Right lobe of liver (tissue), 6 donors: Measurements from ENCODE around the gene LPAR2. TPM values are rescaled to one million over a fixed set of nuclear protein-coding genes. Genes with fewer than 3 reads are reported as not detected.
A peak's percentile ranks its signal among the peaks of the same experiment; 100 is the strongest.

Experiments used
- ATAC-seq, 4 donors: fragments of 200-7000 bp; cut with Tn5 transposase; one replicate each; pipeline ENCODE4 v1.9.1; 2020; ENCODE audit warnings: mild to moderate bottlenecking in 4 of 4, moderate library complexity in 4 of 4
- DNase-seq, 3 donors: peaks; one replicate each; pipeline ENCODE4 v3.0.0-alpha.2; 2020
- H3K27ac ChIP-seq, 3 donors: fragments of 200-600 bp; one replicate each; pipeline ENCODE4 v1.8.0; 2022
- H3K27me3 ChIP-seq, 2 donors: fragments of 200-600 bp; one replicate each; pipeline ENCODE4 v1.8.0; 2022
- H3K36me3 ChIP-seq, 4 donors: fragments of 200-600 bp; sonication (generic) in 1 of 4; one replicate each; pipeline versions ENCODE4 v1.5.1 to v1.8.0; 2017 to 2022; ENCODE audit warnings: control low read depth in 1 of 4
- H3K4me1 ChIP-seq, 4 donors: fragments of 200-600 bp; sonication (generic) in 1 of 4; one replicate each; pipeline versions ENCODE4 v1.5.1 to v1.8.0; 2017 to 2022; ENCODE audit warnings: control low read depth in 1 of 4
- H3K4me3 ChIP-seq, 3 donors: fragments of 200-600 bp; one replicate each; pipeline ENCODE4 v1.8.0; 2022
- H3K9me3 ChIP-seq, 4 donors: fragments of 200-600 bp; sonication (generic) in 1 of 4; one replicate each; pipeline versions ENCODE4 v1.5.1 to v1.8.0; 2017 to 2022; ENCODE audit warnings: control low read depth in 1 of 4
- POLR2A ChIP-seq: fragments of 450-650 bp; IDR thresholded peaks from one replicate; pipeline ENCODE4 v1.6.1; 2017; ENCODE audit warnings: antibody characterized with exemption, mild to moderate bottlenecking
- WGBS: methylation state at CpG from one replicate; pipeline ENCODE4 v1.1.6; 2018; ENCODE audit warnings: low coverage, low lambda C conversion rate; ENCODE audit not compliant: insufficient coverage; ENCODE audit errors: missing lambda C conversion rate; 5-methylcytosine and 5-hydroxymethylcytosine counted together
- intact Hi-C, 2 donors: fragments of 100-400 bp; cut with DNase I; formaldehyde crosslinking; loops; one replicate each; pipeline versions ENCODE4 v1.11.2 to v1.14.1; 2022
- total RNA-seq, 6 experiments: library from RNA; depleted of rRNA in 2 of 6; stranded (reverse); fragments of >200 nt in 2 of 6; fragmentation: NEBNext Ultra II Directional in 3 of 6; extraction: Animal tissue kit (Norgen Biotek cat#: 25700) in 3 of 6; gene quantifications; one replicate each; pipeline versions ENCODE4 v1.1.0 to v1.2.4, GENCODE V29; 2016 to 2023
- TF ChIP-seq, protein P1 (sequence below), 4 donors: fragments of 200-600 bp in 3 of 4; fragments of 450-650 bp in 1 of 4; IDR thresholded peaks; one replicate each; pipeline versions ENCODE4 v1.5.1 to v1.8.0; 2016 to 2022; ENCODE audit warnings: antibody characterized with exemption in 4 of 4, mild to moderate bottlenecking in 2 of 4
- donor health status: DM: no; HTN: yes; CAD: no.
- donor health status: DM: no; HTN: no; CAD: no.
- donor health status: DM: no; HTN: no; CAD: no.
- donor health status: DM: no; HTN: yes; CAD: no.
- donor health status: DM: no; HTN: yes; CAD: no.

The LPAR2 gene
- total RNA-seq, 6 experiments from 2014 or later = 1.7 to 2.7 (median 2.2) TPM

DNA sequence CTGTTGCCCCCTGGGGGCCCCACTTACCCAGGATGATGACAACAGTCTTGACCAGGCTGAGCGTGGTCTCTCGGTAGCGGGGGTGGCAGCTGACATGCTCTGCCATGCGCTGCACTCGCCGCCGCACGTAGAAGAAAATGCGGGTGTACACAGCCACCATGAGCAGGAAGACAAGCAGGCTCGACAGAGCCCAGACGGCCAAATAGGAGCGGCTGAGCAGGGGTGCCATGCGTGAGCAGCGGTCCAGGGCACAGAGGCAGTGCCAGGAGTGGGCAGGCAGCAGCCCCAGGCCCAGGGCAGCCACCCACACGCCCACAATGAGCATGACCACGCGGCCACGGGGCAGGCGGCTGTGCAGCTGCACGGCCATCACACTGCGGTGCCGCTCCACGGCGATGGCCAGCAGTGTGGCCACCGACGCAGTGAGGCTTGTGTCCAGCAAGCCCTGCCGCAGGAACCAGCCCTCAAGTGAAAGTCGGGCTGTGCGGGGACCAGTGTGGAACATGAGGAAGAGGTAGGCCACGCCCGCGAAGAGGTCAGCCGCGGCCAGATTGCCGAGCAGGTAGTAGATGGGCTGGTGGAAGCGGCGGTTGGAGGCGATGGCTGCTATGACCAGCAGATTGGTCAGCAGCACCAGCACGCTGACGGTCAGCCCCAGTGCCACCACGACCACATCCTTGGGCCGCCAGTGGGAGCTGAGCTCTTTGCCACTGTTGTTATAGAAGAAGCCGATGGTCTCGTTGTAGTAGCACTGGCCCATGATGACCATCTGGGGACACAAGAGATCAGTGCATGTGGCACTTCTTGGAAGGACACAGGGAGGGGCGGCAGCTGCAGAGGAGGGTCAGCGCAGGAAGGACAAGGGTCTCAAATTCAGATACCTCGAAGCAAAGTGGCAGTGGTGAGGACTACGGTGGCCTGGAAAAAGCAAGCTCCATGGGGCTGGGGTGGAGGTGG is 1.2 kb downstream of the LPAR2 start:
- TF ChIP-seq POLR2A = no peak
- TF ChIP-seq, protein P1, sequence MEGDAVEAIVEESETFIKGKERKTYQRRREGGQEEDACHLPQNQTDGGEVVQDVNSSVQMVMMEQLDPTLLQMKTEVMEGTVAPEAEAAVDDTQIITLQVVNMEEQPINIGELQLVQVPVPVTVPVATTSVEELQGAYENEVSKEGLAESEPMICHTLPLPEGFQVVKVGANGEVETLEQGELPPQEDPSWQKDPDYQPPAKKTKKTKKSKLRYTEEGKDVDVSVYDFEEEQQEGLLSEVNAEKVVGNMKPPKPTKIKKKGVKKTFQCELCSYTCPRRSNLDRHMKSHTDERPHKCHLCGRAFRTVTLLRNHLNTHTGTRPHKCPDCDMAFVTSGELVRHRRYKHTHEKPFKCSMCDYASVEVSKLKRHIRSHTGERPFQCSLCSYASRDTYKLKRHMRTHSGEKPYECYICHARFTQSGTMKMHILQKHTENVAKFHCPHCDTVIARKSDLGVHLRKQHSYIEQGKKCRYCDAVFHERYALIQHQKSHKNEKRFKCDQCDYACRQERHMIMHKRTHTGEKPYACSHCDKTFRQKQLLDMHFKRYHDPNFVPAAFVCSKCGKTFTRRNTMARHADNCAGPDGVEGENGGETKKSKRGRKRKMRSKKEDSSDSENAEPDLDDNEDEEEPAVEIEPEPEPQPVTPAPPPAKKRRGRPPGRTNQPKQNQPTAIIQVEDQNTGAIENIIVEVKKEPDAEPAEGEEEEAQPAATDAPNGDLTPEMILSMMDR (IDR thresholded peaks at IDR 0.05) = no peak
- Histone ChIP-seq H3K9me3 (no peaks in the 10 kb centered on the region), H3K4me3 (no peak overlapping the region), H3K27ac (no peak overlapping the region), H3K4me1 (peaks cover 0 to 10% (median 0%) of the 10 kb centered on the region in 4 donors), H3K27me3 (no peaks in the 10 kb centered on the region), H3K36me3 (no peaks in the 10 kb centered on the region)
- DNase-seq (peak in 1 of 3 donors; percentile 48), ATAC-seq (no peak)
- intact Hi-C loops = no loop called here
- WGBS = 85% methylated on average over 15 of the region's 48 CpGs

DNA sequence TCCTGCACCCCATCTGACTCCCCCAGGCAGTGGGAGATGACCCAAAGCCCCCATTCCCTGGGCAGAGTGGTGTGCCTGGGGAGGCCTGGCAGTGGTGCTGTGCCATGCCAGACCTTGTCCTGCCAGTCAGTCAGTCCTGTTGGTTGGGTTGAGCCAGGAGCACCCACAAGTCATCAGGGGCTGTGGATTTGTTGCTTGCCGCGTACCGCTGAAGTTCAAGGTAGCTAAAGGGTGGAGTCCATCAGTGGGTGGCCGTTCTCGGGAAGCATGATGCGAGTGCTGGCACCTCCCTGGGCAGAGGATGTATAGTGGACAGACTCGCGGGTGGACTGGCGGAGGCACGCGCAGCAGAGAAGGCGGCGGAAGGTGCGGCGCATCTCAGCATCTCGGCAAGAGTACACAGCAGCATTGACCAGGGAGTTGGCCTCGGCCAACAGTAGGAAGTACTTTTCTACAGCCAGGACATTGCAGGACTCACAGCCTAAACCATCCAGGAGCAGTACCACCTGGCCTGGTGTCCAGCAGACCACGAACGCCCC is 3.9 kb downstream of the LPAR2 start:
- no peaks in the 10 kb centered on the region for H3K36me3 ChIP-seq
- WGBS = 86% methylated on average over 14 of the region's 19 CpGs
- no peak for ATAC-seq
- no peak overlapping the region for H3K27ac ChIP-seq
- no peak overlapping the region for H3K4me3 ChIP-seq
- TF ChIP-seq POLR2A = no peak
- TF ChIP-seq, protein P1 (IDR thresholded peaks at IDR 0.05) = no peak
- intact Hi-C loops = no loop called here
- DNase-seq = no peak
- no peaks in the 10 kb centered on the region for H3K27me3 ChIP-seq
- peaks cover 0 to 10% (median 0%) of the 10 kb centered on the region in 4 donors for H3K4me1 ChIP-seq
- H3K9me3 ChIP-seq = no peaks in the 10 kb centered on the region

DNA sequence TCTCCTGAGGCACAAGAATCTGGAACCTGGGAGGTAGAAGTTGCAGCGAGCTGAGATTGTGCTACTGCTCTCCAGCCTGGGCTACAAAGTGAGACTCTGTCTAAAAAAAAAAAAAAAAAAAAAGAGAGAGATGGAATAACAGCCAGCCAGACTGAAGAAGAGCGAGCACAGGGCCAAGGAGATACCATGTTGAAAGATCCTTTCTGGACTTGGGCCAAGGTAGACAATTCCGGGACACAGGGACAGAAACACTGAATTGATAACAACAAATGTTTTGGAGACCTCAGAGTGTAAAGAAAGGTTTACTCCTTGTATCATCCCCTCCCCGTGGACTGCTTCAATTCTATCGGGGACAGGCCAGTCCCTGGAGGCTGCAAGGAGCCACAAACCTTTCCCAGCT is 4.6 kb downstream of the LPAR2 start:
- Histone ChIP-seq H3K27ac (no peak overlapping the region), H3K9me3 (no peaks in the 10 kb centered on the region), H3K36me3 (no peaks in the 10 kb centered on the region), H3K4me3 (no peak overlapping the region), H3K4me1 (peaks cover 0 to 6% (median 0%) of the 10 kb centered on the region in 4 donors), H3K27me3 (no peaks in the 10 kb centered on the region)
- DNase-seq (no peak), ATAC-seq (no peak)
- intact Hi-C loops = no loop called here
- WGBS = 86% methylated on average over 4 of the region's 5 CpGs
- TF ChIP-seq, protein P1 (IDR thresholded peaks at IDR 0.05) = no peak
- TF ChIP-seq POLR2A = no peak

DNA sequence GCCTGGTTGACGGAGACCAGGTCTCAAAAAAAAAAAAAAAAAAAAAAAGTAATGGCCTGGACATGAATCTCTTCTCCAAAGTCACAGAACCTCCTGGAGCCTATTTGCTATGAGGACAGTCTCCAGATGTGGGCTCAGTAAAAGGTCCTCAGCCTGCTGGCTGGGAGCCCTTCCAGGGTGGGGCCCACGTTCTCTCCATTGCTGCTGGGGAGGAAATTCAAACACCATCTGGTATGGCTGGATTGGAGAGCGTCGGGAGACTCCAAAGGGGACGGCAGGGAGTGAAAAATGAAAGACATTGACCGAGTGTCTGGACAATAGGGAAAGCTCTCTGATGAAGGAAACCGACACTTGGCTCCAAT is 8.2 kb downstream of the LPAR2 start:
- no peak for TF ChIP-seq POLR2A
- no peaks in the 10 kb centered on the region for H3K36me3 ChIP-seq
- DNase-seq (no peak), ATAC-seq (no peak)
- no peaks in the 10 kb centered on the region for H3K27me3 ChIP-seq
- intact Hi-C loops = no loop called here
- H3K9me3 ChIP-seq = no peaks in the 10 kb centered on the region
- WGBS = 79% methylated on average over 6 of the region's 7 CpGs
- no peak overlapping the region for H3K27ac ChIP-seq
- no peak overlapping the region for H3K4me3 ChIP-seq
- no peaks in the 10 kb centered on the region for H3K4me1 ChIP-seq

DNA sequence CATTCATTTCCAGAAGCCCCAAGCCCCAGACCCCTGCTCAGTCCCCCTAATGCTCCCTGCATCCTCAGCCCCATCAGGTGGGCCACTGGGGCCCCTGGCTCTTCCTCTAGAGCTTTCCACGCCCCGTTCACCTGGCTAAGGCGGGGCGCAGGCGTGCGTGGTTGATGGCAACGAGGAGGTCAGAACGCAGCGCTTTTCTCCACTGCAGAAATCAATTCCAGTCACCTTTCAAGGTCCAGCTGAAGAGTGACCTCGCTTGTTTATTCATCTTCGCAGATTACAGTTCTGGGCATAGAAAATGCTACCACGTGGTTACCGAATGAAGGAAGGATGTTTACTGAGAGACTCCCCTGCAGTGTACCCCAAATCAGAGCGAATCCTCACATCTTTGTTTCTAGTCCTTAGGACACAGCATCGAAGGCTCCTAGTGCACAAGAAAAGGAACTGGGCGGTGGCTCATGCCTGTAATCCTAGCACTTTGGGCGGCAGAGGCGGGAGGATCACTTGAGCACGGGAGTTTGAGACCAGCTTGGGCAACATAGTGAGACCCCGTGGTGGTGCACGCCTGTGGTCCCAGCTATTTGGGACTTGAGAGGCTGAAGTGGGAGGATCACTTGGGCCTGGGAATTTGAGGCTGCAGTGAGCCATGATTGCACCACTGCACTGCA is 8.7 kb downstream of the LPAR2 start:
- no peak for TF ChIP-seq POLR2A
- TF ChIP-seq, protein P1 (IDR thresholded peaks at IDR 0.05) = no peak
- Histone ChIP-seq H3K9me3 (no peaks in the 10 kb centered on the region), H3K4me1 (no peaks in the 10 kb centered on the region), H3K36me3 (no peaks in the 10 kb centered on the region), H3K27ac (no peak overlapping the region), H3K27me3 (no peaks in the 10 kb centered on the region), H3K4me3 (no peak overlapping the region)
- no peak for ATAC-seq
- intact Hi-C loops = no loop called here
- DNase-seq = no peak
- 31% methylated on average over 16 of the region's 21 CpGs for WGBS
